GM12872 (cell line): ENCODE measurements around the gene WWP2.
A peak's percentile ranks its signal among the peaks of the same experiment; 100 is the strongest.

Source experiments
- TF ChIP-seq, protein P1 (sequence below): IDR thresholded peaks from 3 replicates; pipeline ENCODE4 v1.5.1; 2011; ENCODE audit warnings: low read depth, mild to moderate bottlenecking, low read length, moderate library complexity; ENCODE audit not compliant: insufficient read depth

The WWP2 gene

GRCh38 chr16:69934044-69934443 lies 171.9 kb downstream of the WWP2 start:
- TF ChIP-seq, protein P1, sequence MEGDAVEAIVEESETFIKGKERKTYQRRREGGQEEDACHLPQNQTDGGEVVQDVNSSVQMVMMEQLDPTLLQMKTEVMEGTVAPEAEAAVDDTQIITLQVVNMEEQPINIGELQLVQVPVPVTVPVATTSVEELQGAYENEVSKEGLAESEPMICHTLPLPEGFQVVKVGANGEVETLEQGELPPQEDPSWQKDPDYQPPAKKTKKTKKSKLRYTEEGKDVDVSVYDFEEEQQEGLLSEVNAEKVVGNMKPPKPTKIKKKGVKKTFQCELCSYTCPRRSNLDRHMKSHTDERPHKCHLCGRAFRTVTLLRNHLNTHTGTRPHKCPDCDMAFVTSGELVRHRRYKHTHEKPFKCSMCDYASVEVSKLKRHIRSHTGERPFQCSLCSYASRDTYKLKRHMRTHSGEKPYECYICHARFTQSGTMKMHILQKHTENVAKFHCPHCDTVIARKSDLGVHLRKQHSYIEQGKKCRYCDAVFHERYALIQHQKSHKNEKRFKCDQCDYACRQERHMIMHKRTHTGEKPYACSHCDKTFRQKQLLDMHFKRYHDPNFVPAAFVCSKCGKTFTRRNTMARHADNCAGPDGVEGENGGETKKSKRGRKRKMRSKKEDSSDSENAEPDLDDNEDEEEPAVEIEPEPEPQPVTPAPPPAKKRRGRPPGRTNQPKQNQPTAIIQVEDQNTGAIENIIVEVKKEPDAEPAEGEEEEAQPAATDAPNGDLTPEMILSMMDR, result no peak

- TF ChIP-seq, protein P1, result no peak
These were observed 172.6 kb downstream of the WWP2 start for GRCh38 chr16:69934751-69935150.

- TF ChIP-seq, protein P1, result no peak
These were observed 173.2 kb downstream of the WWP2 start for GRCh38 chr16:69935278-69935711.

DNA sequence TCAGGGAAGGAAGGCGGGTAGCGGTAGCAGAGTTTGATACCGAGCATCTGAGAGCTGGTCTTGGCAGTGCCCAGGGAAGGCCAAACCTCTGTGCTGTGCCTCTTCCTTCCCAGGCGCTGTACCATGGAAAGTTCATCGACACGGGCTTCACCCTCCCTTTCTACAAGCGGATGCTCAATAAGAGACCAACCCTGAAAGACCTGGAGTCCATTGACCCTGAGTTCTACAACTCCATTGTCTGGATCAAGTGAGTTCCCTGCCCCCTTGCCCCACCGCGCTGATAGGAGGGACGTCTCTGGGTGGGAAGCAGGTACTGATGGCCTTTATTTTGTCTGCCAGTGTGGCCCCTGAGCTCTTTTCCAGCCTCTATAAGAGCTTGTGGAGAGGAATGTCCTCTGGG lies 173.6 kb downstream of the WWP2 start:
- TF ChIP-seq, protein P1, result no peak

DNA sequence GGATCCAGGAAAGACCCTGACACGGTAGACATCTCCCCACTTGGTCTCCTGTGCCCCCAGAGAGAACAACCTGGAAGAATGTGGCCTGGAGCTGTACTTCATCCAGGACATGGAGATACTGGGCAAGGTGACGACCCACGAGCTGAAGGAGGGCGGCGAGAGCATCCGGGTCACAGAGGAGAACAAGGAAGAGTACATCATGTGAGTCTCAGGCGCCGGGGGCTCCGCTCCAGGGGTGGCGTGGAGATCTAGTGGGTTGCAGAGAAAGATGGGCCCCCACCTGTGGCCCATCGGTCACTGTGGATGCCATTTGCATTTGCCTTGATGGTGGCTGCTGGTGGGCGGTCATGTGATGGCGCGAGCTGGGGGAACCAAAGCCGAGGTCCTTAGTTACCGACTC lies 174.1 kb downstream of the WWP2 start:
- TF ChIP-seq, protein P1, result no peak

DNA sequence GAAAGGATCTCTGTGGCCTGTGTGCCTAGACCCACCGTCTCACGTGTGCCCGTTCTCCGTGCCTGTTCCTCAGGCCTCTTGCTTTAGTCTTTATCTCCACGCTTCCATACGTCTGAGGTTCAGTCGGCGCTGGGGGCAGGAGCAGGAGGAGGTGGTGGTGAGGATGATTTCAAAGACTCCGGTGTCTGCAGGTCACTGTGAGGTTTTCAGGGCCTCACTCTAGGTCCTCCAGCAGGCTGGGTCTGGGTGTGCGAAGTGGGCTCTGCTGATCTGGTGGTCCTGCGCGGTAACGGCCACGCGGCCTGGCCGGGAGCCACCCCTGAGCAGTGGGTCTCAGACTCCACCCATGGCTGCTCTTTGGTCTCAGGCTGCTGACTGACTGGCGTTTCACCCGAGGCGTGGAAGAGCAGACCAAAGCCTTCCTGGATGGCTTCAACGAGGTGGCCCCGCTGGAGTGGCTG lies 174.6 kb downstream of the WWP2 start:
- TF ChIP-seq, protein P1, result no peak

DNA sequence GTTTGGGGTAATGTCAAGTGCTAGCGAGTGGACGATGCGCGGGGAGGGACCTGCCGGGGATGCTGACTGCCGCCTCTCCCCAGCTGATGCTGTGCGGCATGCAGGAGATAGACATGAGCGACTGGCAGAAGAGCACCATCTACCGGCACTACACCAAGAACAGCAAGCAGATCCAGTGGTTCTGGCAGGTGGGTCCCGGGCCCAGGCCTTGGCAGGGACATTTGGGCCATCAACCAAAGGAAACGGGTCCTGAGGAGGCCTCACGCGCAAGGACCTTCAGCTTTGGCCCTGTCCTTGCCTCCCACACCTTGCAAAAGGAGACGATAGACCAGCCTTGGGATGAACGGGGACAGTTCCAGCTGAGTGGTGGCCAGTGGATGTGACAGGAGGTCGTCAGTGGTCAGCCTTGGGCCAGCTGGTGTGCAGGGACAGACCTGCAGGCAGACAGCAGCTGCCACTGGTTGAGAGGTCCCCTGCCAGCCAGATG lies 175.4 kb downstream of the WWP2 start:
- TF ChIP-seq, protein P1, result 0 out of 3 replicates have a peak, but pooled peaks have one; percentile 10
